Measurements from ENCODE around the gene KIAA0232. TPM values are rescaled to one million over a fixed set of nuclear protein-coding genes. Genes with fewer than 3 reads are reported as not detected.
A peak's percentile ranks its signal among the peaks of the same experiment; 100 is the strongest.
"Not testable (repeated sequence)": the region's sequence is repeated elsewhere in the genome, so short reads cannot be mapped to it uniquely, and the experiment has no call there.

The KIAA0232 gene
- total RNA-seq, 1 donor from 2014 or later = 46.7 TPM

GRCh38 chr4:6888506-6889071 lies 106.1 kb downstream of the KIAA0232 start:
- intact Hi-C loops (cut with DNase I) = no loop called here
- ATAC-seq = no peak
- no peak for DNase-seq (ENCODE audit: low spot score)

- no peak for ATAC-seq
- intact Hi-C loops (cut with DNase I) = no loop called here
- no peak for DNase-seq (ENCODE audit: low spot score)
Measured at GRCh38 chr4:6889101-6889735, 106.7 kb downstream of the KIAA0232 start.

GRCh38 chr4:6889736-6890324 lies 107.3 kb downstream of the KIAA0232 start:
- ATAC-seq = no peak
- intact Hi-C loops (cut with DNase I) = no loop called here
- no peak for DNase-seq (ENCODE audit: low spot score)

GRCh38 chr4:6890358-6890757 lies 107.8 kb downstream of the KIAA0232 start:
- ATAC-seq (no peak), DNase-seq (ENCODE audit: low spot score) (no peak)
- intact Hi-C loops (cut with DNase I) = no loop called here

GRCh38 chr4:6890971-6891370 lies 108.4 kb downstream of the KIAA0232 start:
- DNase-seq (ENCODE audit: low spot score); ATAC-seq; intact Hi-C loops (cut with DNase I): not testable (repeated sequence)

- intact Hi-C loops (cut with DNase I) = no loop called here
- ATAC-seq = peak; percentile 21
- DNase-seq (ENCODE audit: low spot score) = no peak
Measured at GRCh38 chr4:6891436-6892170, 109.1 kb downstream of the KIAA0232 start.

GRCh38 chr4:6892190-6892908 lies 109.8 kb downstream of the KIAA0232 start:
- peak; percentile 82 for ATAC-seq
- no peak for DNase-seq (ENCODE audit: low spot score)
- intact Hi-C loops (cut with DNase I) = no loop called here

- intact Hi-C loops (cut with DNase I) = no loop called here
- ATAC-seq (no peak), DNase-seq (ENCODE audit: low spot score) (no peak)
Measured at GRCh38 chr4:6892909-6893202, 110.3 kb downstream of the KIAA0232 start.

- ATAC-seq = no peak
- no peak for DNase-seq (ENCODE audit: low spot score)
- intact Hi-C loops (cut with DNase I) = no loop called here
Measured at GRCh38 chr4:6893449-6894085, 111.0 kb downstream of the KIAA0232 start.

GRCh38 chr4:6894086-6894478 lies 111.6 kb downstream of the KIAA0232 start:
- no peak for DNase-seq (ENCODE audit: low spot score)
- ATAC-seq = no peak
- intact Hi-C loops (cut with DNase I) = no loop called here

- DNase-seq (ENCODE audit: low spot score) = no peak
Measured at GRCh38 chr4:6894528-6895498, 112.3 kb downstream of the KIAA0232 start.

GRCh38 chr4:6896035-6896434 lies 113.5 kb downstream of the KIAA0232 start:
- DNase-seq (ENCODE audit: low spot score) (no peak), ATAC-seq (no peak)
- intact Hi-C loops (cut with DNase I) = no loop called here

More at GRCh38 chr4:6894528-6895498, 112.3 kb downstream of the KIAA0232 start:
- no peak for ATAC-seq
- intact Hi-C loops (cut with DNase I) = no loop called here

GRCh38 chr4:6898763-6899162 lies 116.2 kb downstream of the KIAA0232 start:
- no peak for DNase-seq (ENCODE audit: low spot score)
- no peak for ATAC-seq
- intact Hi-C loops (cut with DNase I) = no loop called here

- intact Hi-C loops (cut with DNase I) = loop anchor here (10.0 kb wide), 1 partner anchor 175 kb away; no protein-coding TSS in a partner anchor
- DNase-seq (ENCODE audit: low spot score) = no peak
- ATAC-seq = no peak
Measured at GRCh38 chr4:6900181-6900812, 117.8 kb downstream of the KIAA0232 start.

- intact Hi-C loops (cut with DNase I) = loop anchor here (10.0 kb wide), 1 partner anchor 174 kb away; no protein-coding TSS in a partner anchor
- DNase-seq (ENCODE audit: low spot score) (no peak), ATAC-seq (no peak)
Measured at GRCh38 chr4:6900956-6901355, 118.4 kb downstream of the KIAA0232 start.

GRCh38 chr4:6901669-6902317 lies 119.3 kb downstream of the KIAA0232 start:
- ATAC-seq (no peak), DNase-seq (ENCODE audit: low spot score) (no peak)
- intact Hi-C loops (cut with DNase I) = loop anchor here (10.0 kb wide), 1 partner anchor 173 kb away; no protein-coding TSS in a partner anchor

All from sciatic nerve (tissue), 2 donors.